Activated CD4-positive, alpha-beta memory T cell treated with anti-CD3 and anti-CD28 coated beads, Interleukin-2, amount 10 ng/mL, durations not matched to agents 7 days and 5 days (primary cell): ENCODE data around the gene ZBTB48. TPM values are rescaled to one million over a fixed set of nuclear protein-coding genes. Genes with fewer than 3 reads are reported as not detected.

Experiments used
- CTCF ChIA-PET: fragments of 350-600 bp; sonication (Branson Sonifier 250); formaldehyde crosslinking; loops from one replicate; lab custom pipeline; 2021; ENCODE audit warnings: antibody characterized with exemption, inconsistent platforms; lab: Charles Lee
- POLR2A ChIA-PET: fragments of 350-600 bp; sonication (Branson Sonifier 250); formaldehyde crosslinking; loops from one replicate; lab custom pipeline; 2021; ENCODE audit warnings: antibody characterized with exemption; lab: Charles Lee
- DNase-seq: peaks from one replicate; pipeline ENCODE4 v3.0.0-alpha.2; 2020
- H3K27ac Mint-ChIP-seq: one replicate; pipeline ENCODE4 v1.8.0; 2021; ENCODE audit warnings: mild to moderate bottlenecking, mixed read lengths
- H3K27me3 Mint-ChIP-seq: one replicate; pipeline ENCODE4 v1.8.0; 2021; ENCODE audit warnings: mixed read lengths
- H3K36me3 Mint-ChIP-seq: one replicate; pipeline ENCODE4 v1.8.0; 2021; ENCODE audit warnings: low read depth, mixed read lengths
- H3K4me1 Mint-ChIP-seq: one replicate; pipeline ENCODE4 v1.8.0; 2021; ENCODE audit warnings: mixed read lengths
- H3K4me3 Mint-ChIP-seq: one replicate; pipeline ENCODE4 v1.8.0; 2021; ENCODE audit warnings: mild to moderate bottlenecking, mixed read lengths
- H3K9me3 Mint-ChIP-seq: one replicate; pipeline ENCODE4 v1.8.0; 2021; ENCODE audit warnings: mixed read lengths
- total RNA-seq, 2 experiments: library from RNA; stranded (reverse); gene quantifications; one replicate each; pipeline ENCODE4 v1.2.3, GENCODE V29; 2021

Gene ZBTB48
- total RNA-seq, 2 experiments from 2014 or later: 33.2 to 42.3 TPM

DNA sequence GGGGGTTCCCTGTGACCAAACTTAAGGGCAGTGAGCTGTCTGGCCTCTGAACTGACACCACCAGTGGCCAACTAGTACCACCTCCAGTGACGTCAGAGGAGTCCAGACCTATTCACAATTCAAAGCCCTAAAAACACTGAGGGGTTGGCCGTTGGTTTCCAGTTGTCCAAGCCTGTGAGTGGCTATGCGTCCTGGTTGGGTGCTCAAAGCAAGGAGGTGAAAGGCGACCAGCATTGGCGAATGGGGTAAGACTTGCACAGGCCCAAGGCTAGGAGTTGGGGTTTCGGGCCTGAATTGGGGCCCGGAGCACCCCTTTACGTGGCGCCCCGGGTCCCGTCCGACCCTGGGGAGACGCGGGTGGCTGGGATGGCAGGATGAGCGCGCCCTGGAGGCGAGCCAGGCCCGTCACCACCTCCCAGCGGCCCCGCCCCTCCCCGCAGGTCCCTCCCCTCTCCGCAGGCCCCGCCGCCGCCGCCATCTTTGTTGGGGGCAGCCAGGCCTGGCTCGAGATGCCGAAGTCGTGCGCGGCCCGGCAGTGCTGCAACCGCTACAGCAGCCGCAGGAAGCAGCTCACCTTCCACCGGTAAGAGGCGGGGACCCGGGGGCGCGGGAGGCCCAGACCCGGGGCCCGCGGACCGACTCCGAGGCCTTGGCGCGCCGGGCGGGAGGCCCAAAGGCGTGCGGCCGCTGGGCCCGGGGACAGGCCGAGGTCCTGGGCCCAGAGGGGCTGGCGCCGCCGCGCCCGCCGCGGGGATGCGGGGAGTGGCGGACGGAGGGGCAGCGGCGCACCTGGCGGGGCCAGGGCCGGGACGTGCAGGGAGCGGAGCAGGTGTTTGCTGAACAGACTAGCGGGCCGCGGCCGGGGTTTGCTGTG lies 45.2 kb downstream of the ZBTB48 start, which contains the start of gene THAP3:
Gene THAP3 (plus strand): TSS at position 159 of the 874 bp plus-strand sequence. CDS start 351 bp downstream, at position 510.
- H3K27ac Mint-ChIP-seq: peak within 1 kb of the TSS; percentile 81
- H3K27me3 Mint-ChIP-seq: no peaks in the 10 kb centered on the region
- H3K36me3 Mint-ChIP-seq: peaks cover 58% of the 10 kb centered on the region
- ChIA-PET CTCF (interaction anchor here (1.0 to 1.5 kb wide), 2 partner anchors 13 to 25 kb away, joined by 6 read pairs; no protein-coding TSS in a partner anchor), POLR2A (interaction anchor here (0.7 to 3.5 kb wide), 4 partner anchors 11 to 25 kb away, joined by 3 to 23 read pairs (median 6); partner anchors contain the start of genes KLHL21 and PHF13)
- peaks cover 33% of the 10 kb centered on the region for H3K4me1 Mint-ChIP-seq
- H3K4me3 Mint-ChIP-seq: peak within 1 kb of the TSS; percentile 87
- H3K9me3 Mint-ChIP-seq: no peaks in the 10 kb centered on the region
- DNase-seq: peak; percentile 90

DNA sequence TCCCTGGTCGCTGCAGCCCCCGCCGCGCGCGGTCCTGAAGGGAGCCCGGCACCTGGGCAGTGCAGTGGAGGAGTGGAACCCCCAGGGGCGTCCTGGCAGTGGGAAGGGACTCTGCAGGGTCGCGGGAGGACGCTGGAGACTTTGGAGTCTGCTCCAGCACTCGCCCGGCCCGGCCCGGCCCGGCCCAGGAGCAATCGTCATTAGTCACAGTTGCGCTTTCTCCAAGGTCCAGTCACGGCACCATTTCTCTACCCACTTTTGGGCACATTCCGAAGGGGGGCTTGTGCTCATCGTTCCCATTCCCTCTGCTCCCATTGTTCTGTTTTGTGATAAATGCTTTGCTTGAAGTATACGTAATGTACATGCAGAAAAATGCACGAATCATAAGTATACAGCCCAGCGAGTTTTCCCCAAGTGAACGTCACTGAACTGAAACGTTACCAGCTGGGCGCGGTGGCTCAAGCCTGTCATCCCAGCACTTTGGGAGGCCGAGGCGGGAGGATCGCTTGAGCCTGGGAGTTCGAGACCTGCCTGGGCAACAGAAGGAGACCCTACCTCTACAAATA lies 45.9 kb downstream of the ZBTB48 start:
- Mint-ChIP-seq H3K36me3 (peaks cover 59% of the 10 kb centered on the region), H3K4me1 (peaks cover 33% of the 10 kb centered on the region), H3K27ac (peak overlapping the region; percentile 81), H3K27me3 (no peaks in the 10 kb centered on the region), H3K9me3 (no peaks in the 10 kb centered on the region), H3K4me3 (peak overlapping the region; percentile 87)
- DNase-seq: peak; percentile 19
- POLR2A ChIA-PET: interaction anchor here (3.1 to 3.6 kb wide), 2 partner anchors 23 to 26 kb away, joined by 10 to 17 read pairs; partner anchors contain the start of gene KLHL21
- CTCF ChIA-PET: interaction anchor here (0.6 kb wide), 1 partner anchor 11 kb away, joined by 3 read pairs; no protein-coding TSS in a partner anchor

DNA sequence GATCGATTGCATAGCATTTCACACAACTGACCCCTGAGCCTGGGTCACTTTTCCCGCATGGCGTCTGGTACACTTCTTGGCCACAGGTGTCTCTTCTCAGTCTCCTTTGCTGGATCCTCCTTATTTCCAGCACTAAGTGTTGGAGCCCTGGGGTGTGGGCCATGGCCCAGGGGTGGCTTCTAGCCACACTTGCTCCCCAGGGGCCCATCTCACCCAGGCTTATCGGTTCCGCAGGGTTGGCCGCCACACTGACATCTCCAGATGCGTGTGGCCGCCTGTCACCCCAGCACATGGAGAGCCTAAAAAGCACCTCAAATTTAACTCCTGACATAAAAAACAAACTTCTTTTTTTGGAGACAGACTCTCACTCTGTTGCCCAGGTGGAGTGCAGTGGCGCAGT lies 47.2 kb downstream of the ZBTB48 start:
- Mint-ChIP-seq H3K4me3 (peak overlapping the region; percentile 87), H3K9me3 (no peaks in the 10 kb centered on the region), H3K27ac (no peak overlapping the region), H3K4me1 (peaks cover 33% of the 10 kb centered on the region), H3K27me3 (no peaks in the 10 kb centered on the region), H3K36me3 (peaks cover 52% of the 10 kb centered on the region)
- ChIA-PET POLR2A (interaction anchor here (1.4 to 3.6 kb wide), 2 partner anchors 9 to 25 kb away, joined by 4 to 17 read pairs; partner anchors contain the start of gene KLHL21), CTCF (no interaction called here)
- no peak for DNase-seq

GRCh38 chr1:6627841-6628545 lies 48.2 kb downstream of the ZBTB48 start:
- POLR2A ChIA-PET: interaction anchor here (1.4 to 3.6 kb wide), 2 partner anchors 10 to 25 kb away, joined by 4 to 17 read pairs; partner anchors contain the start of gene KLHL21
- H3K27ac Mint-ChIP-seq: peak overlapping the region; percentile 28
- CTCF ChIA-PET: no interaction called here
- peaks cover 48% of the 10 kb centered on the region for H3K36me3 Mint-ChIP-seq
- peaks cover 33% of the 10 kb centered on the region for H3K4me1 Mint-ChIP-seq
- no peaks in the 10 kb centered on the region for H3K27me3 Mint-ChIP-seq
- peak overlapping the region; percentile 31 for H3K4me3 Mint-ChIP-seq
- H3K9me3 Mint-ChIP-seq: no peaks in the 10 kb centered on the region
- DNase-seq: no peak

GRCh38 chr1:6628971-6629479 lies 49.2 kb downstream of the ZBTB48 start:
- H3K27me3 Mint-ChIP-seq: no peaks in the 10 kb centered on the region
- H3K4me3 Mint-ChIP-seq: no peak overlapping the region
- H3K36me3 Mint-ChIP-seq: peaks cover 51% of the 10 kb centered on the region
- no peaks in the 10 kb centered on the region for H3K9me3 Mint-ChIP-seq
- DNase-seq: no peak
- H3K4me1 Mint-ChIP-seq: peaks cover 31% of the 10 kb centered on the region
- H3K27ac Mint-ChIP-seq: no peak overlapping the region
- CTCF ChIA-PET: no interaction called here
- POLR2A ChIA-PET: interaction anchor here (3.6 kb wide), 1 partner anchor 26 kb away, joined by 17 read pairs; the partner anchor contains the start of gene KLHL21

GRCh38 chr1:6630027-6630426 lies 50.2 kb downstream of the ZBTB48 start:
- peaks cover 50% of the 10 kb centered on the region for H3K36me3 Mint-ChIP-seq
- H3K27me3 Mint-ChIP-seq: no peaks in the 10 kb centered on the region
- no peaks in the 10 kb centered on the region for H3K9me3 Mint-ChIP-seq
- H3K27ac Mint-ChIP-seq: no peak overlapping the region
- H3K4me1 Mint-ChIP-seq: peaks cover 25% of the 10 kb centered on the region
- no peak for DNase-seq
- ChIA-PET CTCF (no interaction called here), POLR2A (interaction anchor here (0.9 kb wide), 1 partner anchor 16 kb away, joined by 3 read pairs; no protein-coding TSS in a partner anchor)
- no peak overlapping the region for H3K4me3 Mint-ChIP-seq

GRCh38 chr1:6631058-6631457 lies 51.3 kb downstream of the ZBTB48 start:
- Mint-ChIP-seq H3K27ac (no peak overlapping the region), H3K4me1 (peaks cover 21% of the 10 kb centered on the region), H3K27me3 (no peaks in the 10 kb centered on the region), H3K36me3 (peaks cover 52% of the 10 kb centered on the region), H3K9me3 (no peaks in the 10 kb centered on the region), H3K4me3 (no peak overlapping the region)
- no peak for DNase-seq
- ChIA-PET CTCF (interaction anchor here (1.3 to 2.3 kb wide), 2 partner anchors 14 to 16 kb away, joined by 3 to 8 read pairs; no protein-coding TSS in a partner anchor), POLR2A (no interaction called here)

DNA sequence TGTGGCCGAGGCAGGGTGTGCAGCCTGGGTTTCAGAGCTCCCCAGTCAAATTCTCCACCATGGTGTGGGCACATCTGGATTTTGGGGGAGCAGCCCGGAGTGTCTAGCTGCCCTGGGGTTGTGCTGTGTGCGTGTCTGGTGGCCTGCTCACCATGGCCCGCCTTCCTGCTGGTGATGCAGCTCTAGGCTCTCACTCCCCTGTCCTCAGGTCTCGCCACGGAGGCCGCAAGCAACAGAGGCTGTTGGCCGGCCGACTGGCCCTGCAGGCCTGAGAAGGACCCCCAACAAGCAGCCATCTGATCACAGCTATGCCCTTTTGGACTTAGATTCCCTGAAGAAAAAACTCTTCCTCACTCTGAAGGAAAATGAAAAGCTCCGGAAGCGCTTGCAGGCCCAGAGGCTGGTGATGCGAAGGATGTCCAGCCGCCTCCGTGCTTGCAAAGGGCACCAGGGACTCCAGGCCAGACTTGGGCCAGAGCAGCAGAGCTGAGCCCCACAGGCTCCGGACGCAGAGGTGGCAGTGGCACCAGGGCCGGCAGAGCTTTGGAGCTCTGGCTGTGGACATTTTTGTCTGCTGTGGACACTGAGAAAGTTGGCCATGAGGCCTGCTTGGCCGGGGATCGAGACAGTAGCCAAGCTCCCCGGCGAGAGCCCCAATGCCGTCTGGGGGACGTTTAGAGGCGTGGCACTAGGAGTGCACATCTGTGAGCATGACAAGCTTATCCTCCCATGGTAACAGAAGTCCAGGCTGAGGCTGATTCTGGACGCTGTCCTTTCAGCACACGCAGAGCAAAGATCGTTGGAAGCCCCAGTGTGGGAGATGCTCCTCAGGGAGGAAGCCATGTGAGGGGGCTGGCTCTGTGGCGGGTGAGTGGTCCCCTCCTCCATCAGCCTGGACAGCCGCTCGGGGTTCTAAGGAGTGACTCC lies 53.1 kb downstream of the ZBTB48 start:
- peaks cover 40% of the 10 kb centered on the region for H3K36me3 Mint-ChIP-seq
- no peak for DNase-seq
- H3K9me3 Mint-ChIP-seq: no peaks in the 10 kb centered on the region
- no peaks in the 10 kb centered on the region for H3K27me3 Mint-ChIP-seq
- ChIA-PET POLR2A (interaction anchor here (0.9 to 2.3 kb wide), 4 partner anchors 8 to 78 kb away, joined by 3 to 7 read pairs (median 5); partner anchors contain the start of genes KLHL21, NOL9 and TAS1R1), CTCF (interaction anchor here (1.0 to 2.3 kb wide), 3 partner anchors 13 to 153 kb away, joined by 3 to 8 read pairs (median 3); no protein-coding TSS in a partner anchor)
- no peak overlapping the region for H3K4me3 Mint-ChIP-seq
- no peak overlapping the region for H3K27ac Mint-ChIP-seq
- peaks cover 5% of the 10 kb centered on the region for H3K4me1 Mint-ChIP-seq

DNA sequence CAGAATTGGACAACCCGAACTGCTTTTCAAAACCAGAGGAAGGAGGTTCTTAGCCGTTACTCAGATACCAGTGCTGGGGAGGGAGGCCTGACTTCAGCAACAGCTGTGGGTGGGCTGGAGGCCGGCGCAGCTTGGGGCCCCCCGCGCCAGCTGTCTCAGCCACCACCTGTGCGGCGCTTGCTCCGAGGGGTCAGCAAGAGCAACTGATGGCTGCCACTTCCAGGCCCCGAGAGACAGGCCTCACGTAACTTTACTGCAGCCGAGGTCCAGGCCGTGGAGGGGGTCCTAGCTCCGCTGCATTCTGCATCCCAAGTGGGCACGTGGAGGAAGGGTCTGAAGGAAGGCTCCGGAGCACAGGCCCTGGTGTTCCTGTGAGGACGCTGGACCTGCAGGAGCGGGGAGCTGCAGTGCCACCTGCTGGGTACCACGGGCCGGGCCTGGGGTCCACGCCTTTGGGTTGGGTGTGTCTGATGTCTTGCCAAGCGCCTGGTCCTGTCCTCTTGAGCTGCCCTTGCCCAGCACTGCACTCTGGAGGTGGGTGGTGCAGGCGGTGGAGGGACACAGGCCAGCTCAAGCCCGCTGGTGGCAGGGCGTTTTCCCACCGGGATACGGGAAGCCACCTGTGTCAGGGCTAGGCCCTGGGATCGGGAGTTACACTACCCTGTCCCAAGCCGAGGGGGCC lies 54.7 kb downstream of the ZBTB48 start:
- CTCF ChIA-PET: no interaction called here
- H3K4me1 Mint-ChIP-seq: peaks cover under 1% of the 10 kb centered on the region

GRCh38 chr1:6635161-6635909 lies 55.5 kb downstream of the ZBTB48 start:
- DNase-seq: no peak
- Mint-ChIP-seq H3K27me3 (no peaks in the 10 kb centered on the region), H3K27ac (no peak overlapping the region), H3K4me3 (no peak overlapping the region), H3K9me3 (no peaks in the 10 kb centered on the region), H3K4me1 (no peaks in the 10 kb centered on the region), H3K36me3 (peaks cover 35% of the 10 kb centered on the region)
- CTCF ChIA-PET: no interaction called here
- POLR2A ChIA-PET: no interaction called here

More for the DNA sequence above, 54.7 kb downstream of the ZBTB48 start:
- POLR2A ChIA-PET: no interaction called here
- Mint-ChIP-seq H3K4me3 (no peak overlapping the region), H3K9me3 (no peaks in the 10 kb centered on the region), H3K27ac (no peak overlapping the region), H3K27me3 (no peaks in the 10 kb centered on the region), H3K36me3 (peaks cover 39% of the 10 kb centered on the region)
- peak; percentile 37 for DNase-seq
